CD4-positive, alpha-beta T cell treated with Interleukin-6 at 100 ng/mL for 8 hours (primary cell): ENCODE data around the gene THOC7.

ENCODE experiments used
- DNase-seq: peaks from one replicate; pipeline ENCODE4 v3.0.0-alpha.2; 2020; ENCODE audit warnings: mixed read lengths, low spot score

The THOC7 gene

DNA sequence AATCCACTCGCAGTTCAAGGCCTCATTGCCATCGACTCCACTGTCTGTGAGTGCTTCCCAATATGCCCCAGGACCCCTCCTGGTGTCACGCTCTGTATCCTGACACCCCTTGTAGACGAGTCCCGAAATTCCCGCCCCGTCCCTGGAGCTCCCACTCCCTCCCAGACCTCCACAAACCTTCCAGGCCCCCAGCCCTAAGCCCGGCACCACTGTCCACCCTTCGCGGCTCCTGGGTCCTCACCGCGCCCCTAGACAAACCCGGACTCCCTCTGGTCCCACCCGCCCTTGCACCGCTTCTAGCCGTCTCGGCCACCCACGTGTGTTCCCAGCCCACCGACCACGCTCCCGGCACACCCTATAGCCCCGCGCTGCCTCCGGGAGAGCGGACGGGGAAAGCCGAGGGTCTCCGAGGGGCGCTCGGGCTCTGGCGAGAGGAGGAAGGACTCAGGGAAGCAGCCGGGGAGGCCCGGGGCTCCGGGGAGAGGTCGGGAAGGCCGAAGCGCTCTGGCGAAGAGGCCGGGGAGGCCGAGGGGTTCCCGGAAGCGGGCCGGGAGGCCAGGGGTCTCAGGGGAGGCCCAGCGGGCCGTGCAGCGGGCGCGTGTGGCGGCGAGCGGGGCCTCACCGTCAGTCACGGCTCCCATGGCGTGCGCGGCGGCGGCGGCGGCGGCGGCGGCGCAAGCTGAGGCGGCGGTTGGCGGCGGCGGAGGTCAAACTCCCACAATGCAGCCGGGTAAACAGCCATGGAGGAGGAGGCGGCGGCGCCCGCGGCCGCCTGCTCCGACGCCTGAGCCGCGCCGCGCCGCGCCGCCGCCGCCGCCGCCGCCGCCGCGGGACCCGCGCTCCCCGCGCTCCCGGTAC is at the start of gene THOC7, which contains the start of gene ATXN7:
THOC7 (minus strand) TSS at position 656 of the 858 bp plus-strand sequence; CDS start at position 641, 15 bp downstream.
ATXN7 (plus strand) TSS at position 718 of the 858 bp plus-strand sequence. CDS start 48,732 bp downstream, outside the sequence.
- DNase-seq: peak; percentile 62

- peak; percentile 35 for DNase-seq
Measured at GRCh38 chr3:63912768-63913588, 49.4 kb upstream of the THOC7 start.

DNA sequence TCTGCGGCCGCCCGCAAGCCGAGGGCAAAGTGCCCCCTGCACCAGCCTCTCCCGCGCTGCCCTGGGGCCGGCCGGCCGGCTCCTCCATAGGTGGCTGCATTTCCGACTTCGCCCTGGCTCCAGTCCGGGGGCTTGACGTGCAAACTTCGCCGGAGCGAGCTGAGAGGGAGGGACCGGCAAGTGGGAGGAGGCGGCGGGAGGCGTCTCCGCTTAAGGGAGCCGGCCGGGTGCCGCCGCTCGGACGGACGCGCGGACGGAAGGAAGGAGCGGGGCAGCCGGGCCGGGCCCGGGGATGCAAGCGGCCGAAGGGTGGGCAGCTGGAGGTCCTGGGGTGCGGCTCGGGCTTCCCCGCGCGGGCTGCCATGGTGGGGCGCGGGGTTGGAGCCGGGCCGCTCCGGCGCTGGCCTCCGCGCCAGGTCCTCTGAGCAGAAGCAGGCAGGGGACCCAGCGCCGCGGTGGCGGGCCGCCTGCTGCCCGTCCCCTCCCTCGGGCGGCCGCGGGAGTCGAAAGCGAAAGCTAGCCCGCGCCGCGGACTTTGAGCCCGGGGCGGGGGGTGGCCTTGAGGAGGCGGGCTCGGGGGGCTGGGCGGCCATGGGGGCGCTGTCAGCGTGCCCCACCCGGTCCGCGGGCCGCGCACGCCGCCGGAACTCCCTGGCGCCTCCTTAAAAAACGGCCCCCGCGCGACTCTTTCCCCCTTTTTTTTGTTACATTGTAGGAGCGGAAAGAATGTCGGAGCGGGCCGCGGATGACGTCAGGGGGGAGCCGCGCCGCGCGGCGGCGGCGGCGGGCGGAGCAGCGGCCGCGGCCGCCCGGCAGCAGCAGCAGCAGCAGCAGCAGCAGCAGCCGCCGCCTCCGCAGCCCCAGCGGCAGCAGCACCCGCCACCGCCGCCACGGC is 48.5 kb upstream of the THOC7 start, which contains the start of gene SCAANT1:
SCAANT1 (minus strand) TSS at position 511 of the 895 bp plus-strand sequence.
- DNase-seq: peak; percentile 82

DNA sequence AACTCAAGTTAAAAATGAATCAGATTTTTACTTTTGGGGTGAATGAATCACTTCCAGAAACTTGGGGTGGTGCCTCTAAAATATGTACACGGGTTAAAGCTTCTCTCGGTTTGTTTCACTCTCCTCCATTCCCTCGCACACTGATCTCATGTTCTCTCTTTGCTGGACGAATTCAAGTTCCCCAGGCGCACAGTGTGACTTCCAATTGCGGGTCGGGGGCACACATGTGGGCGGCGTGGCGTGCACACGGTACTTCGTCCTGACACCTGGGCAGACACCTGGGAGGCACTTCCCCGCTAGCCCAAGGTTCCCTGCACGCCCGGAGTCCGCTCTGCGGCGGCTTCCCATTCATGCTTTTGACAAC is 47.9 kb upstream of the THOC7 start:
- DNase-seq: no peak

DNA sequence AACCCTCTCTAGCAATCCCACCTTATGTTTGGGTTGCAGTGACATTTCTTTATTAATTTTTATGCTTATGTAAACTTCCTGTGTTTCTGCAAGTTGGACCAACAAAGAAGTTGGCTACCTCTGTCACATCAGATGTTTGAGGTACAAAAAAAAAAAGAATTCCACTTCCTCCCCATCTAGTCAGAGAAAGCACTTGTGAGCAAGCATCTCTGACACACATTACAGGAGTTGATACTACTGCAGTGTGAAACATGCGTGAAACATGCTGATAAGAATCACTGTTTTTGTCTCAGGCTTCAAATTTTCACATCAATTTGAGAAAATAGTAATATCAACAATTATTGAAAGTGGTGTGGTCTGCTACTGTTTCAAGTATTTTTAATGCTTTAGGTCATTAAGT is 47.3 kb upstream of the THOC7 start:
- DNase-seq: peak; percentile 43

DNA sequence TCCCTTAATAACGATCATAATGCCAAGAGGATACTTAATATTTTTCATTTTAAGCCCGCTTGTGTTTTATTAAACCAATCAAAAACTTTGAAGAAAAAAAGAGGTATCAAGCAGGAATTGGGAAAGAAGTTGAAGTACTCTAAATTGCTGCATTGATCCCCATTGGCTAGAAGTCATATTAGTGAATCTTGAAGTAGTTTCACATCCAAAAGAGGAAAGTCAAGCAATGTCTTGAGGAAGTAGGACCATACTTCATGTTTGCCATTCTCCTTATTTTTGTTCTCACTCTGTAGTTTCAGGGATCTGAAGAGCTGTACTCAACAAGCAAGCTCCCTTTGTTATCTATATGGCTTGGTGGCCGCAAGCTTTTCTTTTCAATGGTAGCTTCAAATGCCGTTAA is 46.4 kb upstream of the THOC7 start:
- DNase-seq: no peak

- DNase-seq: no peak
Measured at GRCh38 chr3:63909431-63909830, 45.8 kb upstream of the THOC7 start.

DNA sequence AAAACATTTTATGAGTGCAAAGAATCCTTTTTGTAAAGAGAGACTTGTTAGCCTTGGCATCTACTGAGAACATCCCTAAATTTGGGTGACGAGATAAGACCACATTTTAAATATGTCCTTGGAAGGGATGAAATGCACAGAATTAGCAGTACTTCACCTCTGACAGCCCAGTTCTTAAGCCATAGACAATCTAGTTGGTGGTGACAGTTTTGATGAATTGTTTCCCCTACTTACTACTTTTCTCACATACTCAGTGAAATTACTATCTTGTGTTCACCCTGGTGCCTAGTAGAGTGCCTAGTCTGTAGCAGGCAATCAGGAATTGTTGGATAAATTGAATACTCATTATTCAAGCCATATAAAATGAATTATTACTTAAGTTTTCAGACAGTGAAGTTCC is 45.2 kb upstream of the THOC7 start:
- no peak for DNase-seq

DNA sequence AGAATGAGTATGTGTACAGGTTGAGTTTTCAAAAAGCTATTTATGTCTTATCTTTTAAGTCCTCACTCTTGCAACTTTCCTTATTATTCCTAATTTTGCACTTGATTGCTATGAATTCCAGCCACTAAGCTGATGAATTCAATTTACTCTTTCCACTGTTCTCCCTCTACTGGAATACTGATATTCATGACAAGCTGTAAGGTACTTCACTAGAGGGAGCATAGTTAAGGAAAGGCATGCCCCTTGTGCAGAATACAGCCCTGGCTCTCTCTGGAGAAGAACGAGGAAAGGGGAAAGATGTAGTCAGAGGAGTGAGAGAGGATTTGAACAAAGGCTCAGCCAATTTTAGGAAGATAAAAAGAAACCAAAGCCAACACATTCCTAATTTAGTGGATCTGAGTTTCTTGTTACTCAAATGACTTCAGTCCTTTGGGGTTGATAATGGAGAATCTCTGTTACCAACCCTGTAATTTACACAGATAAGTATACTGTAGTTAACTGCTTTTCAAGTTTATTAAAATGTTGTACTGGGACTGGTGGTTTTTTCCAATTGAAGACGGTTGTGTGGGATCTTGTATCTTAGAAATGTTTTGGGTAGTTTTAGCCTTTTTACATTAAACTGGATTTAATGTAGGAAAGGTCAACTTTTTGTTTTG is 44.6 kb upstream of the THOC7 start:
- DNase-seq: no peak

DNA sequence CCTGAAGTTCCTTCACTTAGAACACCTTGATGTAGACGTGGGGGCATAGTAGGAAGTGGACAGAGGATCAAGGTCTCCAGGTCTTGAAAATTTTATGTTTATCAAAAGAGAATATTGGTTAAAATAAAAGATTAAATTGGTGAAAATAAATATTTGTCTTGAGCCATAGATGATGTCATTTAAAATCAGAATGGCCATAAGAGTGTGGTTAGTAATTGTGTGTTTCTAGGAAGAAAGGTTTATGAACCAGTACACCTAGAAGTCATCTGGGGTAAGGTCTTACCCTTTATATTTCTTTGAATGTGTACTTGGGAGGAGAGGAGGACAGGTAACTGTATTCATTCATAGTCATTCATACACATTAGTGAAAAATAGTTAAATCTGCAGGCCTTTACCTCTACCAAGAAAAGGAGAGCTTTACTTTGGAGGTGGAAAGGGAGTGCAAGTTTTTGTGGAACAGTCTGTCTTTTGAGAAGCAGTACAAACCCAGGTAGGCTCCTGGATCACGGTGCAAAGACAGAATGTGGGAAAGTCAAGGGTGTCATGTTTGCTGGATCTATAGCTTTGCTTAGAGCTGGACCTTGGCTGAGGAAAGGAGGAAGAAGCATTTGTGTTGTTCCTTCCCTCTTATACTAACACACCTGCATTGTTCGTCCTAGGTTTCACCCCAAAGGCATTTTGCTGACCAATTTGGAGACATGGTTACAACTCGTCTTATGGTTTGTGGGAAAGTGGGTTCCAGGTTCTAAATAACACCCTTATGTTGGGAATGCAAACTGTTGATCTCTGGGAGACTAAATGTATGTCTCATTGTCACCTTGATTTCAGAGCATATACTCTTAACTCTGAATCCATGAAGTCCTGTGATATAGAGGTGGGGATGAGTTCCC is 42.4 kb upstream of the THOC7 start:
- DNase-seq: no peak

- no peak for DNase-seq
Measured at GRCh38 chr3:63900459-63900858, 36.9 kb upstream of the THOC7 start.

DNA sequence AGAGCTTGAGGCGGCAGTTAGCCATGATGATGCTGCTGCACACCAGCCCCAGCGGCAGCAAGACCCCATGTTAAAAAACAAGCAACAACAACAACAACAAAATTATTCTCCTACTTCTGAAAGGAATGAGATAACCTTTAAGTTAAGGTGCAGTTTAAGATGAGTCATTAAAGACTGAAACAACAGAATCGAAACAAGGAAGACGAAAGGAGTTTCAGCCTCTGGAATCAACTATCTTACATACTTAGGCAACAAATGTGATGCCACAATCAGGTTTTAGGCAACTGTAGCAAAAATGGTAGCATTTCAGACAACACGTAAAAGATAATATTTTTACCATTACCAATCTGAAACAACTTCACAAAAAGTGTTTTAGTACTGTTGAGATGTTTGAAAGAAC is 36.4 kb upstream of the THOC7 start:
- no peak for DNase-seq

- DNase-seq: no peak
Measured at GRCh38 chr3:63896332-63897030, 32.9 kb upstream of the THOC7 start.

DNA sequence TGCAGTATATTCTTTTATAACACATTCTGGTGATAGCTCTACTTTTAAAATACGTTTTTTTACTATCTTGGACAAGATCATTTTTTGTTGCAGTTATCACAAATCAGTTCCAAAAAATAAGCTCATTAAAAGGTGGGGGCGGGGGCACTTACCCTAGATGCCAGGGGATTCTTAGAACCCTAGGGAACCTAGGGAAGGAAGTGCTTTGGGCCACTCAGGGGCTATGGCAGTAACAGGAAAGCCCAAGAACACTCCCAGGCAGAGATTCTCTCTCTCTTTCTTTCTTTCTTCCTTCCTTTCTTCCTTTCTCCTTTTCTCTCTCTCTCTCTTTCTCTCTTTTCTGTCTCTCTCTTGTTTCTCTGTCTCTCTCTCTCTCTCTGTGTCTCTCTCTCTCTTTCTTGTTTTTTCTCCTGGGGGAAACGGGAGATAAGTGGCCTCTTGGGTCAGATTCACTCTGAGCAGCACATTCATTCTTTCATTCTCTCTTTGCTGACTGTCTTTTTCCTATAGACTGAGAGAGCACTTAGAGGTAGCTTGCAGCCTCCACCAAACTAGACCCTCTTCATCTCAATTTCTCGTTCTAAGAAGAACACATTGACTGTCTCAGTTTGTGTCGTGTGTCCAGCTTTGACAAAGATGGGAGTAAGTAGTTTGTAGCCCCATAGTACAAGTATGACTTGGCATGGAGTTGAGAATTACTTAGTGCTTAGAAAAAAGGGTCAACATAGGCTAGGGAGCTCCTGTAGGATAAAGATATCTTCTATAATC is 32.0 kb upstream of the THOC7 start:
- DNase-seq: no peak

DNA sequence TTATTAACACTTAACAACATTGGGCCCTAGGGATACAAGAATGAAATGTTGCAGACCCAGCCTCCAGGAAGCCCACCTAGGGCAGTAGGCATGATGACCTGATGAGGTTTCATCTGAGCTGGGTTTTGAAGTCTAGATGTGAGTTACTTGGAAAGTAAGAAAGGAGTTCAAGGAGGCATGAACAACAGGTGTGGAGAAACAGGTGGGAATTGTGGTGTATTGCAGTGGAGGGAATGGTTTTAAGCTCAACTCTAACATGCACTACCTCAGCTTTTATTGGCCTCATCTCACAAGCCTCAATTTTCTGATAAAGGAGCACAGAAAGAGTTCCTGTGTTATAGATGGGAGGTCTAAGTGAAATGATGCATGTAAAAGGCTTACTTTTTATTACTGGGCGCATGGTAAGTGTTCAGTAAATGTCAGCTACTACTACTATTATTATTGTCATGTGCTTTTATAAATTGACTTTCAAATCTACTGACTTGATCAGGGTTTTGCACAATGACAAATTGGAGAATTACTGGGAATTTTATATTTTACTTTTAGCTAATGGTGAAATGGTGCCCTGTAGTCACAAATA is 29.3 kb upstream of the THOC7 start:
- no peak for DNase-seq

DNA sequence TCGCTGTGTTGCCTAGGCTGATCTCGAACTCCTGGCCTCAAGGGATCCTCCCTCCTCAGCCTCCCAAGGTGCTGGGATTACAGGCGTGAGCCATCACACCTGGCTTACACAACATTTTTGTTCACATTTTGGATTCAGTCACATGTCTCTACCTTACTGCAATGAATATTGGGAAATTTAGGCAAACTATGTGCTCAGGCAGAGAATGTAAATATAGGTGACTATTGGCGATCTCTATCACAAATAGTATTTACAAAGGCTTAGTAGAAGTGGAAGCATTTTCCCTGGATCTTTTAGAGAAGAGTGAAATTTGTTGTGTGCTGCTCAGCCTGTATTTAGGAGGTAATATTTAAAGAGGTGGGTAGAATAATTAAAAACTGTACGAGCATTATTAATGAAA is 27.9 kb upstream of the THOC7 start:
- no peak for DNase-seq

DNA sequence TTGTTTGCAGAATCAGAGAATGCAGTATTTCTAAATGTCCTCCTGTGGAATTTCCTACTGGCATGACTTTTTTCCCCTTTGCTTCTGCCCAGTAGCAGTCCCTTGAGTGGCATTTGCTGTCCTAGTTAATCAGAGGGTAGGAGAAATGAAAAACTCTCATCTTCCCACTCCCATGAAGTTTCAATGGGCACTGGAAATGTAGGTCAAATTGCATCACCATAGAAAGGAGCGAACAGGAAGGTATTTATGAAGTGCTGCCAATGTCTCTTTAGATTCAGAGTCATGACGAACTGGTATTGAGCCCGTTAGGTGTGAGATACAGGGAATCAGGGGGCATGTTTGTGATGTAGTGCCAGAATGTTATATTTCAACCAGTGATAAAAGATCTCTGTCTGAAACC is 23.3 kb upstream of the THOC7 start:
- DNase-seq: no peak

- no peak for DNase-seq
Measured at GRCh38 chr3:63880653-63881052, 17.0 kb upstream of the THOC7 start.
